ENCODE data around the gene ACKR2.

Gene ACKR2

GRCh38 chr3:42771271-42771670, 38.0 kb upstream of the ACKR2 start:
- no peaks in the 10 kb centered on the region for H3K9me2 ChIP-seq (replicated peaks; ENCODE audit: low read depth, low read length)
- H3K79me2 ChIP-seq (ENCODE audit: insufficient read depth, low read length) = no peaks in the 10 kb centered on the region
- no peaks in the 10 kb centered on the region for H4K20me1 ChIP-seq (ENCODE audit: insufficient read depth, low read length, poor library complexity, severe bottlenecking)
- no peaks in the 10 kb centered on the region for H3K9me3 ChIP-seq (ENCODE audit: insufficient read depth, low read depth, low read length)
- no peak overlapping the region for H2AFZ ChIP-seq (ENCODE audit: low read length)
- no peak overlapping the region for H3K4me2 ChIP-seq (ENCODE audit: low read depth, low read length, poor library complexity, severe bottlenecking)
- no peaks in the 10 kb centered on the region for H3K27me3 ChIP-seq (ENCODE audit: insufficient read depth, low read length, poor library complexity, severe bottlenecking)
- H3K9ac ChIP-seq (ENCODE audit: low read depth, low read length, poor library complexity, severe bottlenecking) = no peak overlapping the region
- H3K4me1 ChIP-seq (ENCODE audit: insufficient read depth, low read length, poor library complexity, severe bottlenecking) = no peaks in the 10 kb centered on the region
- TF ChIP-seq CTCF (conservative IDR thresholded peaks at IDR 0.05; ENCODE audit: low read length) = no peak
- TF ChIP-seq EZH2phosphoT487 (IDR thresholded peaks at IDR 0.05; ENCODE audit: borderline replicate concordance) = no peak
- no peak overlapping the region for H3K4me3 ChIP-seq (ENCODE audit: low read length, poor library complexity, severe bottlenecking)
- no peaks in the 10 kb centered on the region for H3K36me3 ChIP-seq (ENCODE audit: insufficient read depth, low read length)
- no peaks in the 10 kb centered on the region for H3F3A ChIP-seq (ENCODE audit: low read depth)

GRCh38 chr3:42772670-42773408, 36.4 kb upstream of the ACKR2 start, which contains the start of gene CCDC13:
TSS of gene CCDC13 (minus strand) at chr3:42773253. CDS start at chr3:42758345, 14,908 bp downstream.
- H3K4me2 ChIP-seq (ENCODE audit: low read depth, low read length, poor library complexity, severe bottlenecking) = peak within 1 kb of the TSS; percentile 59
- H3K4me1 ChIP-seq (ENCODE audit: insufficient read depth, low read length, poor library complexity, severe bottlenecking) = no peaks in the 10 kb centered on the region
- H3K79me2 ChIP-seq (ENCODE audit: insufficient read depth, low read length) = no peaks in the 10 kb centered on the region
- H3K9ac ChIP-seq (ENCODE audit: low read depth, low read length, poor library complexity, severe bottlenecking) = peak within 1 kb of the TSS; percentile 47
- no peaks in the 10 kb centered on the region for H3K9me3 ChIP-seq (ENCODE audit: insufficient read depth, low read depth, low read length)
- H3K4me3 ChIP-seq (ENCODE audit: low read length, poor library complexity, severe bottlenecking) = peak within 1 kb of the TSS; percentile 66
- H3K9me2 ChIP-seq (replicated peaks; ENCODE audit: low read depth, low read length) = no peaks in the 10 kb centered on the region
- no peaks in the 10 kb centered on the region for H4K20me1 ChIP-seq (ENCODE audit: insufficient read depth, low read length, poor library complexity, severe bottlenecking)
- TF ChIP-seq EZH2phosphoT487 (IDR thresholded peaks at IDR 0.05; ENCODE audit: borderline replicate concordance) (no peak), CTCF (conservative IDR thresholded peaks at IDR 0.05; ENCODE audit: low read length) (no peak)
- no peaks in the 10 kb centered on the region for H3F3A ChIP-seq (ENCODE audit: low read depth)
- H2AFZ ChIP-seq (ENCODE audit: low read length) = no peak within 1 kb of the TSS
- H3K27me3 ChIP-seq (ENCODE audit: insufficient read depth, low read length, poor library complexity, severe bottlenecking) = no peaks in the 10 kb centered on the region
- H3K36me3 ChIP-seq (ENCODE audit: insufficient read depth, low read length) = no peaks in the 10 kb centered on the region

GRCh38 chr3:42773409-42773751, 35.9 kb upstream of the ACKR2 start:
- no peak for TF ChIP-seq CTCF (conservative IDR thresholded peaks at IDR 0.05; ENCODE audit: low read length)
- TF ChIP-seq EZH2phosphoT487 (IDR thresholded peaks at IDR 0.05; ENCODE audit: borderline replicate concordance) = no peak
- Histone ChIP-seq H3K4me1 (ENCODE audit: insufficient read depth, low read length, poor library complexity, severe bottlenecking) (no peaks in the 10 kb centered on the region), H3K4me2 (ENCODE audit: low read depth, low read length, poor library complexity, severe bottlenecking) (peak overlapping the region; percentile 59), H3K27me3 (ENCODE audit: insufficient read depth, low read length, poor library complexity, severe bottlenecking) (no peaks in the 10 kb centered on the region), H3K4me3 (ENCODE audit: low read length, poor library complexity, severe bottlenecking) (peak overlapping the region; percentile 66), H3K9ac (ENCODE audit: low read depth, low read length, poor library complexity, severe bottlenecking) (peak overlapping the region; percentile 47), H2AFZ (ENCODE audit: low read length) (no peak overlapping the region), H3K79me2 (ENCODE audit: insufficient read depth, low read length) (no peaks in the 10 kb centered on the region), H3F3A (ENCODE audit: low read depth) (no peaks in the 10 kb centered on the region), H3K9me3 (ENCODE audit: insufficient read depth, low read depth, low read length) (no peaks in the 10 kb centered on the region), H3K36me3 (ENCODE audit: insufficient read depth, low read length) (no peaks in the 10 kb centered on the region), H4K20me1 (ENCODE audit: insufficient read depth, low read length, poor library complexity, severe bottlenecking) (no peaks in the 10 kb centered on the region), H3K9me2 (replicated peaks; ENCODE audit: low read depth, low read length) (no peaks in the 10 kb centered on the region)
